SU-DHL-6 (cell line): ENCODE data around the gene TMPRSS9.

Experiments used
- EZH2phosphoT487 ChIP-seq: fragments of 200-600 bp; sonication (generic), shearing (Covaris generic); conservative IDR thresholded peaks from 2 replicates; pipeline ENCODE4 v1.6.1; 2018; ENCODE audit warnings: mild to moderate bottlenecking, antibody characterized with exemption, low read length, moderate library complexity, mixed read lengths
- TF ChIP-seq, protein P1 (sequence below): fragments of 200-600 bp; sonication (generic); IDR thresholded peaks from one replicate; pipeline ENCODE4 v1.5.1; 2017; ENCODE audit warnings: antibody characterized with exemption, mild to moderate bottlenecking, low read length, moderate library complexity; ENCODE audit not compliant: insufficient read depth, poor library complexity, severe bottlenecking

DNA sequence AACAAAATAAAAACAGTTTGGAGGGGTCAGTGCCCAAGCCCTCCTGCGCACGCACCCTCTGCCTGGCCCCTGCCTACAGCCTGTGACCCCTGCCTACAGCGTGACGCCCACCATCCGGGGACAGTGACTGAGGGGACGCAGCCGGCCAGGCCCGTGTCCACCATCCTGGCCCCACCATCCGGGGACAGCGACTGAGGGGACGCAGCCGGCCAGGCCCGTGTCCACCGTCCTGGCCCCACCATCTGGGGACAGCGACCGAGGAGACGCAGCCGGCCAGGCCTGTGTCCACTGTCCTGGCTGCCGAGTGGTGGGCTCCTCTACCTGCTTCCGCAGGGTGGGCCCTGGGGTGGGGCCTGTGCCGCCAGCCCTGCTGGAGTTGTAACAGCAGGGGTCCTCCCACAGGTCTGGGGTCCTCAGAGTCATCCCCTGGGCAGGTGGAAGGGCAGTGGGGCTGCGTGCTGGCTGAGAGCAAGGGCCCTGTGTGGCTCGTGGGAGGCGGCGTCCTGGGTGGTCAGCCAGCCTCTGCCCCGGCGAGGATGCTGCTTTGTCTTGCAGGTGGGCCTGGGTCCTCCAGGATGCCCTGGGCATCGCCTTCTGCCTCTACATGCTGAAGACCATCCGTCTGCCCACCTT is 17.3 kb upstream of the TMPRSS9 start:
- TF ChIP-seq, protein P1, sequence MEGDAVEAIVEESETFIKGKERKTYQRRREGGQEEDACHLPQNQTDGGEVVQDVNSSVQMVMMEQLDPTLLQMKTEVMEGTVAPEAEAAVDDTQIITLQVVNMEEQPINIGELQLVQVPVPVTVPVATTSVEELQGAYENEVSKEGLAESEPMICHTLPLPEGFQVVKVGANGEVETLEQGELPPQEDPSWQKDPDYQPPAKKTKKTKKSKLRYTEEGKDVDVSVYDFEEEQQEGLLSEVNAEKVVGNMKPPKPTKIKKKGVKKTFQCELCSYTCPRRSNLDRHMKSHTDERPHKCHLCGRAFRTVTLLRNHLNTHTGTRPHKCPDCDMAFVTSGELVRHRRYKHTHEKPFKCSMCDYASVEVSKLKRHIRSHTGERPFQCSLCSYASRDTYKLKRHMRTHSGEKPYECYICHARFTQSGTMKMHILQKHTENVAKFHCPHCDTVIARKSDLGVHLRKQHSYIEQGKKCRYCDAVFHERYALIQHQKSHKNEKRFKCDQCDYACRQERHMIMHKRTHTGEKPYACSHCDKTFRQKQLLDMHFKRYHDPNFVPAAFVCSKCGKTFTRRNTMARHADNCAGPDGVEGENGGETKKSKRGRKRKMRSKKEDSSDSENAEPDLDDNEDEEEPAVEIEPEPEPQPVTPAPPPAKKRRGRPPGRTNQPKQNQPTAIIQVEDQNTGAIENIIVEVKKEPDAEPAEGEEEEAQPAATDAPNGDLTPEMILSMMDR: no peak
- no peak for TF ChIP-seq EZH2phosphoT487
